Peyer's patch (tissue), 4 donors: Measurements from ENCODE around the gene COL23A1.

Experiments used
- POLR2A ChIP-seq, 2 donors: fragments of 450-650 bp; IDR thresholded peaks; one replicate each; pipeline ENCODE4 v1.5.1; 2017; ENCODE audit warnings: antibody characterized with exemption in 2 of 2, mild to moderate bottlenecking in 2 of 2, moderate library complexity in 2 of 2
- TF ChIP-seq, protein P1 (sequence below), 6 experiments: fragments of 450-650 bp in 4 of 6; fragments of 200-600 bp in 2 of 6; sonication (generic) in 1 of 6; IDR thresholded peaks; one replicate each; pipeline ENCODE4 v1.5.1; 2017 to 2019; ENCODE audit warnings: antibody characterized with exemption in 6 of 6, mild to moderate bottlenecking in 3 of 6, moderate library complexity in 1 of 6

DNA sequence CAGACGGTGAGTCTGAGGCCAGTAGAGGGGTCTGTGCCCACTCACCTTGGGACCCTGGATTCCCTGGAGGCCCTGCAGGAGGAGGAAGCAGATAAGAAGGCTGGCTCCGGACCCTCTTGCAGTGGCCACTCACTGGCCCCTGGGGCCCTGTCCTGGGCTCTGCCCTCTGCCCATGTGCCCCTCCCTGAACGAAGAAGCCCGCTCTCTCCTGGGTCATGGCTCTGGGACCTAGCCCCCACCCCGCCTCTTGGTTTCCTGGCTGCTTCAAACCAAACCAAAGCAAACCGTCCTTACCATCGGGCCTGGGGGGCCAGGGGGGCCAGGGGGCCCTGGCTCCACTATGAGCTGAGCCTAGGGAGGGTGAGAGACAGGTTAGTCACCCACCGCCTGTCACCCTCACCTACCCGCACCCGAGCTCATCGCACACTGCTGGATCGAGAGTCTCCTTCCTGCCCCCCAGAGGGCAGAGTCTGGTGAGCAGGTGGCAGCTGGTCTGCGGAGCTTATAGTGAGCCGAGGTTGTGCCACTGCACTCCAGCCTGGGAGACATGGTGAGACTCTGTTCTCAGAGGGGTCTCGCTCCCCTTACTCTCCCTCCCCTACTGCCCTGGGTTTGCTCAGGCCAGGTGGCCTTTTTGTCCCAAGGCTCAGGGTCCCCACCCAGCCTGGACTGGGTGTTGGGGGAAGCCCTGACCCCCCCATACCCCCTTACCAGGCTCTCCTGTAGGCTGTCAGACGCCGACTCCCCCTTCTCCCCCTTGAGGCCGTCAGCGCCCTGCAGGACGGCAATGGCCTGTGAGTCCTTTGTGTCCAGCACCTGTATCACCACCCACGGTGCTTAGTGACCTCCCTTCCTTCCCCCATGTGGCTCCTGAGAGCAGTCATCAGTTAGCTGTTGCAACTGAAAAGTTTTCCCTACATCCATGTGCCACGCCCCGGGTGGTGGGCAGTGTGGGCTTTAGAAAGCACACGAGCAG, 342.4 kb downstream of the COL23A1 start:
- TF ChIP-seq, protein P1, sequence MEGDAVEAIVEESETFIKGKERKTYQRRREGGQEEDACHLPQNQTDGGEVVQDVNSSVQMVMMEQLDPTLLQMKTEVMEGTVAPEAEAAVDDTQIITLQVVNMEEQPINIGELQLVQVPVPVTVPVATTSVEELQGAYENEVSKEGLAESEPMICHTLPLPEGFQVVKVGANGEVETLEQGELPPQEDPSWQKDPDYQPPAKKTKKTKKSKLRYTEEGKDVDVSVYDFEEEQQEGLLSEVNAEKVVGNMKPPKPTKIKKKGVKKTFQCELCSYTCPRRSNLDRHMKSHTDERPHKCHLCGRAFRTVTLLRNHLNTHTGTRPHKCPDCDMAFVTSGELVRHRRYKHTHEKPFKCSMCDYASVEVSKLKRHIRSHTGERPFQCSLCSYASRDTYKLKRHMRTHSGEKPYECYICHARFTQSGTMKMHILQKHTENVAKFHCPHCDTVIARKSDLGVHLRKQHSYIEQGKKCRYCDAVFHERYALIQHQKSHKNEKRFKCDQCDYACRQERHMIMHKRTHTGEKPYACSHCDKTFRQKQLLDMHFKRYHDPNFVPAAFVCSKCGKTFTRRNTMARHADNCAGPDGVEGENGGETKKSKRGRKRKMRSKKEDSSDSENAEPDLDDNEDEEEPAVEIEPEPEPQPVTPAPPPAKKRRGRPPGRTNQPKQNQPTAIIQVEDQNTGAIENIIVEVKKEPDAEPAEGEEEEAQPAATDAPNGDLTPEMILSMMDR (IDR thresholded peaks at IDR 0.05) = no peak
- no peak for TF ChIP-seq POLR2A (IDR thresholded peaks at IDR 0.05)
